Fibroblast of villous mesenchyme (primary cell): Measurements from ENCODE around the gene UCKL1. TPM values are rescaled to one million over a fixed set of nuclear protein-coding genes. Genes with fewer than 3 reads are reported as not detected.

Experiments used
- DNase-seq: peaks from one replicate; pipeline ENCODE4 v3.0.0-alpha.2; 2010; ENCODE audit warnings: low read depth
- H3K4me3 ChIP-seq: 2 replicates; pipeline ENCODE4 v1.5.1; 2011; ENCODE audit warnings: low read depth, mild to moderate bottlenecking, low read length
- total RNA-seq: library from RNA; depleted of rRNA; stranded (reverse); fragments of >200 nt; gene quantifications from 2 replicates; pipeline ENCODE4 v1.2.3, GENCODE V29; 2012
- TF ChIP-seq, protein P1 (sequence below): IDR thresholded peaks from 2 replicates; pipeline ENCODE4 v1.5.1; 2012; ENCODE audit warnings: low read depth, mild to moderate bottlenecking, low read length; ENCODE audit not compliant: insufficient read depth

UCKL1 gene
- total RNA-seq, 1 donor = 25.0 TPM

DNA sequence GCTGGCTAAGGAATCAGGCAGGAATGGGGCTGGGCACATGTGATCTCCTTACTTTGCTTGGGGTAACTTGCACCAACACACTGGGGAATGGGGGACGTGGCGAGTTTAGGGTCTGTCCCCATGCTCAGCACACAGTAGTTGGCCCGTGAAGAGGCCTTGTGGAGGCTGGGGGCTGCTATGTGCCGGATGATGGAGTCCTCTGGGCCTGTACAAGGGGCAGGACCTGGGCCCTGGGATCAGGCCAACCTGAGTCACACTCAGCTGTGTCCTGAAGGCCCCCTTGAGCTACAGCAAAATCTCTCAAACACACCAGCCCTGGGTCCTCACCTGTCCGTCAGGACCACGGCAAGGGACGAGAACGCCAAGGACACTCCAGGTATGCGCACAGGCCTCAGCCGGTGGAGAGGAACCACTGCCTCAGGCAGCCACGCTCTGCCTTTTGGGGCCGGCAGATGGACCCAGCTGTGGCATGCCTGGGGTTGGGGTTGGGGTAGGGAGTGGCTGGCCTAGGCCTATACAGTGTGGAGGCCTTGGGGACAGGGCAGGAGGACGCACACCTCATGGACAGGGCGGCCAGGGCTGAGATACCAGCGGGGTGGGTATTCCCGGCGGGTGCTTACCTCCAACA is 11.1 kb downstream of the UCKL1 start:
- no peak overlapping the region for H3K4me3 ChIP-seq
- no peak for DNase-seq
- TF ChIP-seq, protein P1, sequence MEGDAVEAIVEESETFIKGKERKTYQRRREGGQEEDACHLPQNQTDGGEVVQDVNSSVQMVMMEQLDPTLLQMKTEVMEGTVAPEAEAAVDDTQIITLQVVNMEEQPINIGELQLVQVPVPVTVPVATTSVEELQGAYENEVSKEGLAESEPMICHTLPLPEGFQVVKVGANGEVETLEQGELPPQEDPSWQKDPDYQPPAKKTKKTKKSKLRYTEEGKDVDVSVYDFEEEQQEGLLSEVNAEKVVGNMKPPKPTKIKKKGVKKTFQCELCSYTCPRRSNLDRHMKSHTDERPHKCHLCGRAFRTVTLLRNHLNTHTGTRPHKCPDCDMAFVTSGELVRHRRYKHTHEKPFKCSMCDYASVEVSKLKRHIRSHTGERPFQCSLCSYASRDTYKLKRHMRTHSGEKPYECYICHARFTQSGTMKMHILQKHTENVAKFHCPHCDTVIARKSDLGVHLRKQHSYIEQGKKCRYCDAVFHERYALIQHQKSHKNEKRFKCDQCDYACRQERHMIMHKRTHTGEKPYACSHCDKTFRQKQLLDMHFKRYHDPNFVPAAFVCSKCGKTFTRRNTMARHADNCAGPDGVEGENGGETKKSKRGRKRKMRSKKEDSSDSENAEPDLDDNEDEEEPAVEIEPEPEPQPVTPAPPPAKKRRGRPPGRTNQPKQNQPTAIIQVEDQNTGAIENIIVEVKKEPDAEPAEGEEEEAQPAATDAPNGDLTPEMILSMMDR = no peak

DNA sequence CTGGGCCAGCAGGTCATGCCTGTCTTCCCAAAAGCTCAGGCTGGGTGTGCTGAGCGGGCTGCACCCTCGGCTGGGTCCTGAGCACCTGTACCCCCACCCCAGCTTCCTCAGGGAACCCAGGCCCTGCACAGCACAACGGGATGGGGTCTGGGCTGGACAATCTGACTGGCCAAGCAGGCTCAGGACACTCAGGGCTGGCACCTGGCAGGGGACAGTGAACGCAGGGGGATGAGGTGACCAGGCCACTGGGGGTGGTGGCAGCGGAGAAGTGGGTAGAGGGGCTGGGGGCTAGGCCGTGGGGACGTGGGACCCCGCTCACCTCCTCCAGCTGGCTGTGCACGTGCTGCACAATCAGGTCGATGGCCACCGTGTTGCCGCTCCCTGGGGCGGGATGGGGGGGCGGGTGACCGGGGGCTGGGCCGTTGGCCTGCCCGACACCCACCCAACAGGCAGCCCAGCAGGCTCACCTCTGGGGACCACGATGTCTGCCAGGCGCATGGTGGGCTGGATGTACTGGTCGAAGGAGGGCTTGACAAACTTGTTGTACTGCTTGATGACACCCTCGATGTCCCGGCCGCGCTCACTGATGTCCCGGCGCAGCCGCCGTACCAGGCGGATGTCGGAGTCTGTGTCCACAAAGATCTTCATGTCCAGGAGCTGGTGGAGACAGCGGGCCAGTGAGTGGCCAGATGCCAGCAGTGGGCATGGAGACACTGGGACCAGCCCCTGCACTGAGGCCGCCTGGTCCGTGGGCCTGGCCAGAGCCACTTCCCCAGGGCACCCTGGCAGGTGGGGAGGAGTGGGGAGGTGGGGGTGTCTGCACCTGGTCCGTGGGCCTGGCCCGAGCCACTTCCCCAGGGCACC is 11.9 kb downstream of the UCKL1 start:
- H3K4me3 ChIP-seq = no peak overlapping the region
- no peak for DNase-seq
- TF ChIP-seq, protein P1 = no peak

DNA sequence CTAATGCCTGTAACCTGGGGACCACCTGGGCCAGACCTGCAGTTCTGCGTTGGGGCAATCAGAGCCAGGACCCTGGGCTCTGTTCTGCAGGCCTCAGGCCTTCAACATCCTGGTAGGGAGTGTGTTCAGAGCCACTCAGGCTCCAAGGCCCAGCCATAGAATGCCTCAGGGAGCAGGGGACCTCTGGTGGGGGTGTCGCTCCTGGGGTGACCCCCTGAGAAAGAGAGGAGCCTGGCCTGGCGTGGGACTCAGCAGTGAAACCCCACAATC is 12.5 kb downstream of the UCKL1 start:
- H3K4me3 ChIP-seq = no peak overlapping the region
- TF ChIP-seq, protein P1 = no peak
- DNase-seq = no peak

DNA sequence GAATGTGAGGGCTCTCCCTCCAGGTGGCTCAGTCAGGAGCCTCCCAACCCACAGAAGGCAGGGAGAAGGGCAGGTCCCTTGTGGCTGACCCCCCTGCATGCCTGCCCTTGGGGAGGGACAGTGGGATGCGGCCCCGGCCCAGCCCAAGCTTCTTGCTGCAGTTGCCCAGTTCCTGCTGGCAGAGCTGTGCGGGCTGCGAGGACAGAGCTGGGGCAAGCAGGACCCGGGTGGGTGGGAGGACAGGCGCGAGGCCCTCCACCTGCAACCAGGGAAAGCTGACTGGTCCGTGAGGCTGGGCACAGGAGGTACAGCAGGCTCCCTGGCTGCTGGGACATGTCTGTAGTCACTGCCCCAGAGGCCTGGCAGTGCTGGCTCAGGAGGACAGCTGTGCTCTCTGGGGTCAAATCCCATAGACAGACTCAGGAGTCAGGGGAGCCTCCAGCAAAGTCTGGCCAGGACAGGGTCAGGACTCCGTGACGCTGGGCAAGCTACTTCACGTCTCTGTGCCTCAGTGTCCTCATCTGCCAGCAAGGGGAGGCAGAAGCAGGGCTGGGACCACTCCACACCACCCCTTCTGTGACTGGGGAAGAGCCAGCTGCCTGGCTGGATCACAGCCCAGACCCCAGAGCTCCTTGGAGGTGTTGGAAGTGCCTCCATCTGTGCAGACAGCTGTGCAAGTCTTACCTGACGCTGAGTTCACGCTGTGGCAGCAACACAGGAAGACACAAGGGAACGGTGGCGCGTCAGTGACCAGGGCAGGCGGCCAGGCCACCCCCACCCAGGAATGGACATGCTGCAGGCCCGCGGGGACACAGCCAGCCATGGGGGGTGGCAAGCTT is 13.0 kb downstream of the UCKL1 start:
- no peak for DNase-seq
- H3K4me3 ChIP-seq = no peak overlapping the region

DNA sequence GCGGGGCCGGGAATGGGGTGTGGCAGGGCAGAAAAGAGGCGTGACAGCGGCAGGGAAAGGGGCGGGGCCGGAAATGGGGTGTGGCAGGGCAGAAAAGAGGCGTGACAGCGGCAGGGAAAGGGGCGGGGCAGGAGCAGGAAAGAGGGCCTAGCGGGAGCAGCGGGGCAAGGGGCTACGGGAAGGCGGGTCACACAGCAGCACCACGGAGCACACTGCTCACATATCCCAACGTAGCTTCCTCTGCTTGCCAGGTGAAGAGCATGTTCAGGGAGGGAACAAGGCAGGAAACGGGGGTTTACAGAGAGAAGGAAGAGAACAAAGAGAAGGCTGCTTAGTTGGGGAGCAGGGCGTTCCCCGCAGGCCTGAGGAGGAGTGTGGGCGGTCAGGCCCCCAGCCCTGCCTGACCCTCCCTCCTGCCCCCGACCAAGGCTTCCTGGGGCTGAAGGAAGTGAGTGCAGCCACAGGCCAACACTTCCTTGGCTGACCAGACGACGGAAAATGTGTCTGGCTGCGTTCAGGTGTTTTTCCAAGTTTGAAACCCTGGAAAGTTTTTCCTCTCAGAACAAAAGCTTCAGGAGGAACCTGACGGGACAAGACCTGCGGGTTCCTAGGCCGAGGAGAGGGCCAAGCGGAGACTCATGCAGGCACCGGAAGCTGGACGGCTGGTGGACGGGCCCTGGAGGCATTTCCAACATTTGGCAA is 13.8 kb downstream of the UCKL1 start:
- peak; percentile 45 for DNase-seq
- TF ChIP-seq, protein P1 = no peak
- no peak overlapping the region for H3K4me3 ChIP-seq

More for the DNA sequence above, 13.0 kb downstream of the UCKL1 start:
- TF ChIP-seq, protein P1 = no peak

DNA sequence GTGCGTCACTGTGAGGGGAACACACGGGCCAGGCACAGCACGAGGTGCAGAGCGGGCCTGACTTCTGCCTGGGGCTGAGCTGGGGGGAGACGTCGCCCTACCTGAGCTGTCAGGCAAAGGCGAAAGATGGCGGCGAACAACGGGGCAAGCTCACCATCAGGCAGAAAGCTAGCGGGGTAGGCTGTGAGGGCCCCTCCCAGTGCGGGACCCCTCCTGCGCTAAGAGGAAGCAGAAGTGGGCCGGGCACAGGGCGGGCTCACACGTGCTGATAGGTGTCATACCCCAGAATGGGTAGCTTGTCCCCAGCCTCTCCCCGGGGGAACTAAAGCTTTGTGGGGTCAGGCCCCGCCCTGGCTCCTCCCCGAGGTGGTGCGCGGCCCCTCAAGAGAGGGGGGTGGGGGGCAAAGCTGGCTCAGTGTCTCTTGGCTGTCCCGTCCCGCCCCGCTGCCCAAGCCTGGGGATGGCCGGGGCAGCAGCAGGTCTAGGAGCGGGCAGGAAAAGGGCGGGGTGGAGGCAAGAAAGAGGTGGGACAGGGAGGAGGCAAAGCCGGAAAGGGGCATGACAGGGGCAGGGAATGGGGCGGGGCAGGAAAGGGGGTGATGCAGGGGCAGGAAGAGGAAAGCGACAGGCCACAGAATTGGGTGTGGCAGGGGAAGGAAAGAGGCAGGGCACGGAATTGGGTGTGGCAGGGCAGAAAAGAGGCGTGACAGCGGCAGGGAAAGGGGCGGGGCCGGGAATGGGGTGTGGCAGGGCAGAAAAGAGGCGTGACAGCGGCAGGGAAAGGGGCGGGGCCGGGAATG is 14.7 kb downstream of the UCKL1 start:
- TF ChIP-seq, protein P1 = no peak
- H3K4me3 ChIP-seq = no peak overlapping the region
- no peak for DNase-seq
